CD4-positive, alpha-beta memory T cell (primary cell): ENCODE results near the gene EIF6. TPM values are rescaled to one million over a fixed set of nuclear protein-coding genes. Genes with fewer than 3 reads are reported as not detected.

Experiments used
- CTCF ChIA-PET: fragments of 350-600 bp; sonication (Branson Sonifier 250); formaldehyde crosslinking; loops from one replicate; lab custom pipeline; 2021; ENCODE audit warnings: inconsistent platforms; ENCODE audit not compliant: partially characterized antibody; lab: Charles Lee
- POLR2A ChIA-PET: fragments of 350-600 bp; sonication (Branson Sonifier 250); formaldehyde crosslinking; loops from one replicate; lab custom pipeline; 2021; ENCODE audit not compliant: partially characterized antibody; lab: Charles Lee
- DNase-seq, 5 donors: peaks; one replicate each; pipeline versions ENCODE4 v3.0.0 to v3.0.0-alpha.2; 2020 to 2022; ENCODE audit warnings: mixed read lengths in 1 of 5
- H3K27ac ChIP-seq: one replicate; pipeline ENCODE4 v1.7.0; 2013; ENCODE audit warnings: low read depth, low read length
- H3K27me3 ChIP-seq: 2 replicates; pipeline ENCODE4 v1.7.0; 2013; ENCODE audit warnings: mild to moderate bottlenecking, low read length, moderate library complexity; ENCODE audit not compliant: insufficient read depth
- H3K36me3 ChIP-seq: 2 replicates; pipeline ENCODE4 v1.7.0; 2013; ENCODE audit warnings: mild to moderate bottlenecking, low read length, moderate library complexity; ENCODE audit not compliant: insufficient read depth
- H3K4me1 ChIP-seq: 2 replicates; pipeline ENCODE4 v1.7.0; 2013; ENCODE audit warnings: mild to moderate bottlenecking, low read length, moderate library complexity; ENCODE audit not compliant: insufficient read depth
- H3K4me3 ChIP-seq, 2 donors: one replicate each; pipeline ENCODE4 v1.7.0; 2013; ENCODE audit warnings: low read length in 2 of 2, mild to moderate bottlenecking in 1 of 2
- H3K9me3 ChIP-seq, 2 donors: one replicate each; pipeline ENCODE4 v1.7.0; 2013; ENCODE audit warnings: low read length in 2 of 2, control low read depth in 1 of 2; ENCODE audit not compliant: control insufficient read depth in 1 of 2
- H3K27ac Mint-ChIP-seq, 7 donors: one replicate each; pipeline ENCODE4 v1.8.0; 2020 to 2021; ENCODE audit warnings: mixed read lengths in 7 of 7, mild to moderate bottlenecking in 6 of 7, inconsistent platforms in 3 of 7, moderate library complexity in 3 of 7
- H3K27me3 Mint-ChIP-seq, 2 donors: one replicate each; pipeline ENCODE4 v1.8.0; 2020 to 2021; ENCODE audit warnings: mixed read lengths in 2 of 2
- H3K36me3 Mint-ChIP-seq, 2 donors: one replicate each; pipeline ENCODE4 v1.8.0; 2020 to 2021; ENCODE audit warnings: mixed read lengths in 2 of 2, inconsistent platforms in 1 of 2, mild to moderate bottlenecking in 1 of 2
- H3K4me1 Mint-ChIP-seq, 4 donors: one replicate each; pipeline ENCODE4 v1.8.0; 2020 to 2021; ENCODE audit warnings: mixed read lengths in 4 of 4, mild to moderate bottlenecking in 1 of 4
- H3K4me3 Mint-ChIP-seq, 8 donors: one replicate each; pipeline ENCODE4 v1.8.0; 2020 to 2021; ENCODE audit warnings: mixed read lengths in 8 of 8, mild to moderate bottlenecking in 7 of 8, moderate library complexity in 6 of 8, inconsistent platforms in 3 of 8
- H3K9me3 Mint-ChIP-seq, 8 donors: one replicate each; pipeline ENCODE4 v1.8.0; 2020 to 2021; ENCODE audit warnings: mixed read lengths in 8 of 8, mild to moderate bottlenecking in 5 of 8, inconsistent platforms in 3 of 8, moderate library complexity in 1 of 8
- intact Hi-C: fragments of 100-400 bp; cut with micrococcal nuclease; formaldehyde crosslinking; loops from one replicate; pipeline ENCODE4 v1.15.1; 2023
- polyA plus RNA-seq, 2 donors: library from polyadenylated mRNA; unstranded; fragments of 300-500 nt; fragmentation: Illumina TruSeq; gene quantifications; one replicate each; pipeline ENCODE4 v1.2.3, GENCODE V29; 2021
- total RNA-seq, 2 experiments: library from RNA; stranded (reverse); gene quantifications; one replicate each; pipeline ENCODE4 v1.2.3, GENCODE V29; 2021

EIF6 gene
- total and polyA plus RNA-seq, 4 experiments from 2014 or later, result 44.0 to 189 (median 100) TPM

DNA sequence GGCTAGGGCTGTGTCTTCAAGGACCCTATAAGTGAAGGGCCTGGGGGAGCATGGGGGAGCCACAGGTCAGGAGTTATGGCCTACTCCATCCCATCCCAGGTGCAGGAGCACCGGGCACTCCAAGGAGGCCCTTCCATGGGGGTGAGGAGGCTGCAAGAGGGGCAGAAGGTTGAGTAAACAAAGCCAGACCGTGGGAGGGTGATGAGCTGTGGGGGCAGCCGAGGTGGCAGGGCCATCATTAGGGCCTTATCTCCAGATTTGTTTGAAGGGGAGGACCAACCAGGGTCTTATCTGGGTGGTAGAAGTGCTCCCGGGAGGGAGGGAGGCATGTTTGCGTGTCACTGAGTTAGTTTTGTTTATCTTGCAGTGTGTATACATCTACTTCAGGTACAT, 9.7 kb upstream of the EIF6 start:
- no peaks in the 10 kb centered on the region for H3K9me3 Mint-ChIP-seq
- Histone ChIP-seq H3K36me3 (no peaks in the 10 kb centered on the region), H3K27ac (no peak overlapping the region), H3K27me3 (no peaks in the 10 kb centered on the region), H3K9me3 (no peaks in the 10 kb centered on the region), H3K4me1 (no peaks in the 10 kb centered on the region), H3K4me3 (no peak overlapping the region)
- intact Hi-C loops, result no loop called here
- DNase-seq, result no peak
- no peak overlapping the region for H3K27ac Mint-ChIP-seq
- ChIA-PET POLR2A (no interaction called here), CTCF (interaction anchor here (1.6 to 5.8 kb wide), 2 partner anchors 9 to 12 kb away, joined by 5 to 27 read pairs; no protein-coding TSS in a partner anchor)
- H3K4me3 Mint-ChIP-seq, result no peak overlapping the region
- H3K4me1 Mint-ChIP-seq, result no peaks in the 10 kb centered on the region
- peaks cover 3 to 8% of the 10 kb centered on the region in 2 donors for H3K27me3 Mint-ChIP-seq
- no peaks in the 10 kb centered on the region for H3K36me3 Mint-ChIP-seq

DNA sequence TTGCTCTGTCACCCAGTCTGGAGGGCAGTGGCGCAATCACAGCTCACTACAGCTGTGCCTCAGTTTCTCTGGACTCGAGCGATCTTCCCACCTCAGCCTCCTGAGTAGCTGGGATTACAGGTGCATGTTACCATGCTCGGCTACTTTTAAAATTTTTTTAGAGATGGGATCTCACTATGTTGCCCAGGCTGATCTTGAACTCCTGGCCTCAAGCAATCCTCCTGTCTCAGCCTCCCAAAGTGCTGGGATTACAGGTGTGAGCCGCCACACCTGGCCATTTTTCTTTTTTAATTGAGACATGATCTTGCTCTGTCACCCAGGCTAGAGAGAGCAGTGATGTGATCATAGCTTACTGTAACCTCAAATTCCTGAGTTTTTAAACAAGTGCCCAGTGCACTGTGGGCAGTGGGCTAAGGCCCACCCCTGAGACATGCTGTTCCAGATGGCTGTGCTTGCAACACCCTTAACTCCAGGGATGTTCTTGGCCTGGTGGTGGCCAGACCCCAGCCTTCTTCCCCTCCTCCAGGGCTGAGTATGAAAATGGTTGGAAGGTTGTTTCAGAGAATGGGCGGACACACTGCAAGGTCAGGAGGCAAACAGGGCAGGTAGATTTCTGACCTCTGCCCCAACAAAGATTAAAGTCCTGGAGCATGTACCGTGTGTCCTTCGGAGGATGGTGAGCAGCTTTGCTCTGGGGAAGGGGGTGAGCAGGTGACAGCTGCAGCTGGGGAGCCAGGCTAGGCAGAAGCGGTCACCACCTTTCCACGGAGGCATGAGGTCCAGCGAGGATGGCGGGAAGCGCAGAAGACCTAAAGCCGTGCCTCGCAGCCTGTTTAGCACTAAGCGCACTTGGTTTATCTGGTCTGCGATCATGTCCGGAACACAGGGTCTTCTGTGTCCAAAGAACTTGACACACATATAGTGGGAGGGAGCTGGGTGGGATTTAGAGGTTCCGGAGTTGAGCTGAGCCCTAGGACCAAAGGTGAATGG, 9.0 kb upstream of the EIF6 start:
- no peaks in the 10 kb centered on the region for H3K9me3 ChIP-seq
- intact Hi-C loops, result no loop called here
- no peaks in the 10 kb centered on the region for H3K4me1 Mint-ChIP-seq
- H3K4me1 ChIP-seq, result no peaks in the 10 kb centered on the region
- CTCF ChIA-PET, result interaction anchor here (0.6 to 5.8 kb wide), 3 partner anchors 10 to 29 kb away, joined by 3 to 27 read pairs (median 4); no protein-coding TSS in a partner anchor
- DNase-seq, result no peak
- H3K27me3 ChIP-seq, result no peaks in the 10 kb centered on the region
- H3K27me3 Mint-ChIP-seq, result peaks cover 3 to 8% of the 10 kb centered on the region in 2 donors
- H3K4me3 Mint-ChIP-seq, result no peak overlapping the region
- H3K9me3 Mint-ChIP-seq, result no peaks in the 10 kb centered on the region
- POLR2A ChIA-PET, result no interaction called here
- H3K36me3 ChIP-seq, result no peaks in the 10 kb centered on the region
- no peak overlapping the region for H3K27ac Mint-ChIP-seq
- no peaks in the 10 kb centered on the region for H3K36me3 Mint-ChIP-seq
- H3K4me3 ChIP-seq, result no peak overlapping the region
- no peak overlapping the region for H3K27ac ChIP-seq

DNA sequence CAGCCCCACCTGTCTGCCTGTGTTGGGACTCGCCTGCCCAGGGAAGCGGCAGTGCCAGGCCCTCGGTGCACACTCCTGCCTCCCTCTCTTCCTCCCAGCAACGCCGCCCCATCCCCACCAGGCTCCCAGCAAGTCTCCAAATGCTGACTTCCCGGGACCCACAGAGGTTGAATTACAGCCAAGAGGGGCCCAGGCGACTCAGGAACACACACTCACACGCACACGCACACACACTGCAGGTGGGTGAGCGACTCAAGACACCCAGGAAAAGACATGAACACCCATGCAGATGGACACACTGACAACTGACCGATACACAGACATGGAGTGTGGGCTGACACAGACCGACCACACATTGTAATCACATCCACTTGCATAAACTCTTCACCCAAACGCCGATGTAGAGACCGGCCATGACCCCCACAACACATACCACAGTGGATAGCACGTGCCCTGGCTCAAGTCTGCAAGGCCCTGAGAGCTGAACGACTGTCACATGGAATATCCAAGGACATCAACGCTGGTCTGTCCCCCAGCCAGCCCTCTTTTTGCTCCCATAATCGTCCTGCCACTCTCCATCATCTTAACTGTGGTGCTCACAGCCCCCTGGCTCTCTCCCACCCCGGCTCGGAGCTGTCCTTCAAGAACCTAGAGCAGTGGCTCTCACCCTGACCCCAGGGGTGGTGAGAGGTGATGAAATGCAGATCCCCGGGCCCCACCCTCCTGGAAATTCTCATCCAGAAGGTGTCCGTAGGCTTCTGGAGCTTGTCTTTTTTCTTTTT, 8.1 kb upstream of the EIF6 start:
- Histone ChIP-seq H3K4me3 (no peak overlapping the region), H3K27me3 (no peaks in the 10 kb centered on the region), H3K4me1 (no peaks in the 10 kb centered on the region), H3K9me3 (no peaks in the 10 kb centered on the region), H3K27ac (no peak overlapping the region), H3K36me3 (no peaks in the 10 kb centered on the region)
- no peaks in the 10 kb centered on the region for H3K4me1 Mint-ChIP-seq
- ChIA-PET CTCF (interaction anchor here (1.2 to 5.8 kb wide), 2 partner anchors 11 to 16 kb away, joined by 3 to 27 read pairs; no protein-coding TSS in a partner anchor), POLR2A (no interaction called here)
- intact Hi-C loops, result no loop called here
- no peak overlapping the region for H3K27ac Mint-ChIP-seq
- no peak for DNase-seq
- H3K9me3 Mint-ChIP-seq, result no peaks in the 10 kb centered on the region
- no peaks in the 10 kb centered on the region for H3K36me3 Mint-ChIP-seq
- peaks cover 3 to 8% of the 10 kb centered on the region in 2 donors for H3K27me3 Mint-ChIP-seq
- H3K4me3 Mint-ChIP-seq, result no peak overlapping the region

DNA sequence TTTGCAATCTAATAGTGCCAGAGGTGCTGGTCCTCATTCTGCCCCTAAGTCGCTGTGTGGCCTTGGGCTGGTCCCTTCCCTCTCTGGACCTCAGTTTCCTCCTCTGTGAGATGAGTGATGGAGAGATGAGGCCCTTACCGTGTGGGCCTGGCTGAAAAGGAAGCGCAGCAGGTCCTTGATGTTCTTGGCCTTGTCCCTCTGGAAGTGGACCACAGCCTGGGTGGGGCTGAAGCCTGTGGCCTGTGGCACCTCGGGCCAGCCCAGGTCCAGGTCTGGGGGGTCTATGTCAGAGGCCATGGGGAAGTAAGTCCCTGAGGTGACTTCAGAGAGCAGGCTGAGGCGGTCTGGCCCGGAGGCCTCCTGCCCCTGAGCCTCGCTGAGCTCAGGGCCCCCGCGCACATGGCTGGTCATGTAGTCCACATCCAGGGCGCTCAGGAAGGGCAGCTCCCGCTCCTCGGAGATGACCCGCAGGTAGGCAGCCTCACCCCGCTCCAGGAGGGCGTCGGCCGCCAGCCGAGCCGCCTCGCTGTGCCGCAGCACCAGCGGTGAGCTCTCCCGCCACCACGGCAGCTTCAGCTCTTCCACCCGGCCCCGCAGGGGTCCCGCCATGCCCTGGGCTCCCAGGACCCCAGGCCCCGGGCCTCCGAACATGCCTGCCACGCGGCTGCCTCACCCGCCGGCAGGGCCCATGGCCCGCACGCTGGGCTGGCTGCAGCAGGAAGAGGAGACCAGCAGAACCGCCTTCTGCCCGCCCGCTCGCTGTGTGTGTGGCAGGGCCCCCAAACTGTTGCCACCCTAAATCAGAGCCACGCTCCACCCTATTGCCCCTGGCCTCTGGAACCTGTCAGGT, 7.3 kb upstream of the EIF6 start, which contains the start of gene FAM83C:
Gene FAM83C, minus strand, starts transcription at position 772 of the 850 bp plus-strand sequence. Its CDS starts 121 bp downstream, at position 651.
- POLR2A ChIA-PET, result no interaction called here
- DNase-seq, result no peak
- Mint-ChIP-seq H3K4me1 (no peaks in the 10 kb centered on the region), H3K36me3 (no peaks in the 10 kb centered on the region), H3K9me3 (no peaks in the 10 kb centered on the region), H3K4me3 (no peak within 1 kb of the TSS), H3K27ac (no peak within 1 kb of the TSS), H3K27me3 (peaks cover 3 to 8% of the 10 kb centered on the region in 2 donors)
- Histone ChIP-seq H3K27me3 (no peaks in the 10 kb centered on the region), H3K9me3 (no peaks in the 10 kb centered on the region), H3K4me3 (no peak within 1 kb of the TSS), H3K4me1 (no peaks in the 10 kb centered on the region), H3K27ac (no peak within 1 kb of the TSS), H3K36me3 (no peaks in the 10 kb centered on the region)
- CTCF ChIA-PET, result interaction anchor here (5.8 kb wide), 1 partner anchor 11 kb away, joined by 27 read pairs; no protein-coding TSS in a partner anchor
- intact Hi-C loops, result no loop called here

DNA sequence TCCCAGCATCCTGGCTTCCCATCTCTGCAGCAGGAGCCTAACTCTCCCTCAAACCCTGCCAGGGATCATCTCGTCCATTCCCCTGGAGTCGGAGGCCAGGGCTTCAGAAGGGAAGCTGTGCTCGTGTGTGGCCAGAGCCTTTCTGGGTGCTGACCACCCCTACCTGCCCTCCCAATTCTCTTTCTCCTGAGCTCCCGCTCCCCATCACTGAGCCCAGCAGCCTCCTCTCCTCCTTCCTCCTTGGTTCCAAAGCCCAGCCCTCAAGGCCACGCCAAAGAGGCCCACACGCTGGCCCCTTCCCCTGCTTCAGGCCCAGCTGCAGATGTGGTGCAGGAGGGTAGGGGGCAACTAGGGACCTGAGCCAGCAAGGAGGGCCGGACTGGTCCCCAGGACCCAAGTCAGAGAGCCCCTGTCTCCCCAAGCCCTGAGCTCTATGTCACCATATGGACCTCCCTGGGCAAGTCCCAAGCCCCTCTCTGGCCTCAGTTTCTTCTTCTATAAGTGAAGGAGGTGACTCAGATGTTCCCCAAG, 6.4 kb upstream of the EIF6 start:
- ChIA-PET POLR2A (interaction anchor here (0.5 kb wide), 1 partner anchor 410 kb away, joined by 4 read pairs; no protein-coding TSS in a partner anchor), CTCF (interaction anchor here (5.8 kb wide), 1 partner anchor 12 kb away, joined by 27 read pairs; no protein-coding TSS in a partner anchor)
- no peak for DNase-seq
- H3K36me3 Mint-ChIP-seq, result no peaks in the 10 kb centered on the region
- intact Hi-C loops, result no loop called here
- H3K27me3 Mint-ChIP-seq, result peaks cover 3 to 7% of the 10 kb centered on the region in 2 donors
- H3K9me3 Mint-ChIP-seq, result no peaks in the 10 kb centered on the region
- H3K36me3 ChIP-seq, result no peaks in the 10 kb centered on the region
- no peaks in the 10 kb centered on the region for H3K9me3 ChIP-seq
- H3K27ac Mint-ChIP-seq, result peak overlapping the region in 1 of 7 donors; percentile 17
- no peak overlapping the region for H3K4me3 ChIP-seq
- H3K4me1 Mint-ChIP-seq, result peaks cover 0 to 2% (median 2%) of the 10 kb centered on the region in 4 donors
- H3K4me1 ChIP-seq, result no peaks in the 10 kb centered on the region
- no peaks in the 10 kb centered on the region for H3K27me3 ChIP-seq
- H3K4me3 Mint-ChIP-seq, result no peak overlapping the region
- H3K27ac ChIP-seq, result no peak overlapping the region

DNA sequence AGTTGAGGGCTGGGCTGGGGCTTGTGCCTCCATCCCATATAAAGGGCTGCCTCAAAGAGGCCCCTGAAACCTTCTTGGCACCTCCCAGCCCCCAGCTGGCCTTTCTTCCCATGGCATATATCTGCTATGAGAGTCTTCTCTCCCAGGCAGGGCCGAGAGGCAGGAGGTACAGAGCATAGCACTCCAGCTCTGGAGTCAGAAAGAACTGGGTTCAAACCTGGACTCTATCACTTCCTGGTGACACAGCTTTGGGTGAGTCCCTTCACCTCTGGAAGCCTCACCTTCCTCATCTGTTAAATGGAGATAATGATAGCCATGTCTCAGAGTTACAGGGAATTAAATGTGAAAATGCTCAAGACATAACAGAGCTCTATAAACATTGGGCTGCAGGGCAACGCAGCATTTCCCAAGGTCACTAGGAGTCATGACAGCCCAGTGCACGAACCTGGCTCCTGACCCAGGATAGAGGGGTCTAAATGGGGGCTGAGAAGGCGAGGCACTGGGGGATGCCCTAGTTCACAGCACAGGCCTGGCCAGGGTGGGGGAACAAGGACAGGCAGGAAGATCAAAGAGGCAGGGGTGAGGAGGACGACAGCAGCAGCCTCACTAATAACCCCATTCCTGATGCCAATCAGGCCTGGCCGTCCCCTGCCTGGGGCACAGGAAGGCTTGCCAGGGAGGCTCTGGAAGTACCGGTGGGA, 5.8 kb upstream of the EIF6 start:
- peaks cover 1 to 8% (median 7%) of the 10 kb centered on the region in 4 donors for H3K4me1 Mint-ChIP-seq
- peaks cover 0 to 3% of the 10 kb centered on the region in 2 donors for H3K36me3 Mint-ChIP-seq
- no peak overlapping the region for H3K27ac Mint-ChIP-seq
- CTCF ChIA-PET, result interaction anchor here (5.8 kb wide), 1 partner anchor 13 kb away, joined by 27 read pairs; no protein-coding TSS in a partner anchor
- Histone ChIP-seq H3K27ac (no peak overlapping the region), H3K4me3 (no peak overlapping the region), H3K36me3 (no peaks in the 10 kb centered on the region), H3K27me3 (no peaks in the 10 kb centered on the region), H3K4me1 (no peaks in the 10 kb centered on the region), H3K9me3 (no peaks in the 10 kb centered on the region)
- intact Hi-C loops, result no loop called here
- no peak for DNase-seq
- peaks cover 3 to 6% of the 10 kb centered on the region in 2 donors for H3K27me3 Mint-ChIP-seq
- H3K9me3 Mint-ChIP-seq, result no peaks in the 10 kb centered on the region
- POLR2A ChIA-PET, result interaction anchor here (0.5 kb wide), 1 partner anchor 410 kb away, joined by 4 read pairs; no protein-coding TSS in a partner anchor
- no peak overlapping the region for H3K4me3 Mint-ChIP-seq
